ENCODE measurements around the gene PCDHB3. TPM values are rescaled to one million over a fixed set of nuclear protein-coding genes. Genes with fewer than 3 reads are reported as not detected.
"Not testable (repeated sequence)": the region's sequence is repeated elsewhere in the genome, so short reads cannot be mapped to it uniquely, and the experiment has no call there.

PCDHB3 gene
- total RNA-seq, 1 donor from 2014 or later: 0.20 TPM

GRCh38 chr5:141135718-141136266 lies 35.5 kb downstream of the PCDHB3 start:
- DNase-seq (ENCODE audit: low read depth, low spot score): no peak

DNA sequence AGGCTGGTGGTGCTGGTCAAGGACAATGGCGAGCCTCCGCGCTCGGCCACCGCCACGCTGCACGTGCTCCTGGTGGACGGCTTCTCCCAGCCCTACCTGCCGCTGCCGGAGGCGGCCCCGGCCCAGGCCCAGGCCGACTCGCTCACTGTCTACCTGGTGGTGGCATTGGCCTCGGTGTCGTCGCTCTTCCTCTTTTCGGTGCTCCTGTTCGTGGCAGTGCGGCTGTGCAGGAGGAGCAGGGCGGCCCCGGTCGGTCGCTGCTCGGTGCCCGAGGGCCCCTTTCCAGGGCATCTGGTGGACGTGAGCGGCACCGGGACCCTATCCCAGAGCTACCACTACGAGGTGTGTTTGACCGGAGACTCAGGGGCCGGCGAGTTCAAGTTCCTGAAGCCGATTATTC lies 37.1 kb downstream of the PCDHB3 start:
- not testable (repeated sequence) for DNase-seq (ENCODE audit: low read depth, low spot score)

DNA sequence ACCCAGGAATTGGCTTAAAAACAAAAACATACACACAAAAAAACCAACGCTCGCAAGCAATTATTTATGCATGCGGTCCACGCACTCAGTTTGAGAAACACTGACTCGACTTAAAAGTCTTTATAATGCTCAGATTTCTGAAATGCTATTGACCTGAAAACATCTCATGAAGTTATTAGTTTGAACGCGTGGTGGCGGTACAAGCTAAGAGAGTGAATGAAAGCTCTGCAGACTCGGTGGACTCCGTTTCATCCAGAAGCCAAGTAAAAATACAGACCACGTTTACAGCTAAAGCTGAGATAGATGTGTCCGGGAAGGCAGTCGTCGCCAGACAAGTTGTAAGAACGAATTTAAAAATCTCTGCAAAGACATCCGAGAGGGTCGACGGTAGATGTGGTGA lies 49.5 kb downstream of the PCDHB3 start, which contains the start of gene PCDHB6:
Gene PCDHB6 (plus strand): TSS at position 246 of the 400 bp plus-strand sequence. CDS start 201 bp downstream, outside the sequence.
- no peak for DNase-seq (ENCODE audit: low read depth, low spot score)

DNA sequence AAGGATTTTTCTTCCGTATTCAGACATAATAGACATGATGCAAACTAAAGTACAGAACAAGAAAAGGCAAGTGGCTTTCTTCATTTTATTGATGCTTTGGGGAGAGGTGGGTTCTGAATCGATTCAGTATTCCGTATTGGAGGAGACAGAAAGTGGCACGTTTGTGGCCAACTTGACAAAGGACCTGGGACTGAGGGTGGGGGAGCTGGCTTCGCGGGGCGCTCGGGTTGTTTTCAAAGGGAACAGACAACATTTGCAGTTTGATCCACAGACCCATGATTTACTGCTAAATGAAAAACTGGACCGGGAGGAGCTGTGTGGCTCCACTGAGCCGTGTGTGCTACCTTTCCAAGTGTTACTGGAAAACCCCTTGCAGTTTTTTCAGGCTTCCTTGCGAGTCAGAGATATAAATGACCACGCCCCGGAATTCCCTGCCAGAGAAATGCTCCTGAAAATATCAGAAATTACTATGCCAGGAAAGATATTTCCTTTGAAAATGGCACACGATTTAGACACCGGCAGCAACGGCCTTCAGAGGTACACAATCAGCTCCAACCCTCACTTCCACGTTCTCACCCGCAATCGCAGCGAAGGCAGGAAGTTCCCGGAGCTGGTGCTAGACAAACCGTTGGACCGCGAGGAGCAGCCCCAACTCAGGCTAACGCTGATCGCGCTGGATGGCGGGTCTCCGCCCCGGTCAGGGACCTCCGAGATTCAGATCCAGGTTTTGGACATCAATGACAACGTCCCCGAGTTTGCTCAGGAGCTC lies 50.1 kb downstream of the PCDHB3 start:
- DNase-seq (ENCODE audit: low read depth, low spot score): no peak

DNA sequence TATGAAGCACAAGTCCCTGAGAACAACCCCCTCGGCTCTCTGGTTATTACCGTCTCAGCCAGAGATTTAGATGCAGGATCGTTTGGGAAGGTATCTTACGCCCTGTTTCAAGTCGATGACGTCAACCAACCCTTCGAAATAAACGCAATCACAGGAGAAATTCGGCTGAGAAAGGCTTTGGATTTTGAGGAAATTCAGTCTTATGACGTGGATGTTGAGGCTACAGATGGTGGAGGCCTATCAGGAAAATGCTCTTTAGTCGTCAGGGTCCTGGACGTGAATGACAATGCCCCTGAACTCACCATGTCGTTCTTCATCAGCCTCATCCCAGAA lies 50.7 kb downstream of the PCDHB3 start:
- DNase-seq (ENCODE audit: low read depth, low spot score): no peak

DNA sequence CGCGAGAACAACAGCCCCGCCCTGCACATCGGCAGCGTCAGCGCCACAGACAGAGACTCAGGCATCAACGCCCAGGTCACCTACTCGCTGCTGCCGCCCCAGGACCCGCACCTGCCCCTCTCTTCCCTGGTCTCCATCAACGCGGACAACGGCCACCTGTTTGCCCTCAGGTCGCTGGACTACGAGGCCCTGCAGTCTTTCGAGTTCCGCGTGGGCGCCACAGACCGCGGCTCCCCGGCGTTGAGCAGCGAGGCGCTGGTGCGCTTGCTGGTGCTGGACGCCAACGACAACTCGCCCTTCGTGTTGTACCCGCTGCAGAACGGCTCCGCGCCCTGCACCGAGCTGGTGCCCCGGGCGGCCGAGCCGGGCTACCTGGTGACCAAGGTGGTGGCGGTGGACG lies 51.4 kb downstream of the PCDHB3 start:
- DNase-seq (ENCODE audit: low read depth, low spot score): not testable (repeated sequence)

- DNase-seq (ENCODE audit: low read depth, low spot score): not testable (repeated sequence)
Observed at GRCh38 chr5:141152096-141152495, 51.8 kb downstream of the PCDHB3 start.

Other genes with a start within 250 kb of the PCDHB3 start
- gene PCDHA10, start 244.6 kb upstream of the PCDHB3 start, total RNA-seq: 0.07 and 0.35 TPM in 2 replicates
- 0.04 and 0.07 TPM in 2 replicates for gene PCDHA11, start 231.5 kb upstream of the PCDHB3 start, total RNA-seq
- 0.07 TPM in 1 of 2 replicates, not detected in the other for gene PCDHA12, start 225.2 kb upstream of the PCDHB3 start, total RNA-seq
- gene PCDHA13, start 218.3 kb upstream of the PCDHB3 start, total RNA-seq: under 0.01 and 0.04 TPM in 2 replicates
- gene PCDHAC1, start 174.2 kb upstream of the PCDHB3 start, total RNA-seq: 0.07 TPM in 2 replicates
- 2.0 and 2.5 TPM in 2 replicates for gene PCDHAC2, start 134.0 kb upstream of the PCDHB3 start, total RNA-seq
- not detected in 2 replicates for gene PCDHB1, start 49.1 kb upstream of the PCDHB3 start, total RNA-seq
- gene PCDHB2, start 5.9 kb upstream of the PCDHB3 start, total RNA-seq: 1.4 and 2.9 TPM in 2 replicates
- 0.04 and 0.07 TPM in 2 replicates for gene PCDHB4, start 21.3 kb downstream of the PCDHB3 start, total RNA-seq
- gene PCDHB5, start 34.7 kb downstream of the PCDHB3 start, total RNA-seq: 0.39 and 0.53 TPM in 2 replicates
- 0.04 and 0.07 TPM in 2 replicates for gene PCDHB6, start 49.6 kb downstream of the PCDHB3 start, total RNA-seq
- 0.28 and 0.40 TPM in 2 replicates for gene PCDHB7, start 72.2 kb downstream of the PCDHB3 start, total RNA-seq
- gene PCDHB8, start 77.3 kb downstream of the PCDHB3 start, total RNA-seq: 0.04 and 0.07 TPM in 2 replicates
- under 0.01 and 0.13 TPM in 2 replicates for gene PCDHB16, start 81.9 kb downstream of the PCDHB3 start, total RNA-seq
- gene PCDHB9, start 86.7 kb downstream of the PCDHB3 start, total RNA-seq: 0.04 and 0.07 TPM in 2 replicates
- gene PCDHB10, start 91.9 kb downstream of the PCDHB3 start, total RNA-seq: 0.33 and 0.46 TPM in 2 replicates
- gene PCDHB11, start 99.2 kb downstream of the PCDHB3 start, total RNA-seq: 0.13 and 0.25 TPM in 2 replicates
- 0.21 and 0.33 TPM in 2 replicates for gene PCDHB12, start 108.2 kb downstream of the PCDHB3 start, total RNA-seq
- 0.33 and 0.99 TPM in 2 replicates for gene PCDHB13, start 113.4 kb downstream of the PCDHB3 start, total RNA-seq
- 0.53 and 0.78 TPM in 2 replicates for gene PCDHB14, start 122.9 kb downstream of the PCDHB3 start, total RNA-seq
- gene PCDHB15, start 144.9 kb downstream of the PCDHB3 start, total RNA-seq: 0.26 and 0.95 TPM in 2 replicates
- 0.13 and 0.32 TPM in 2 replicates for gene SLC25A2, start 203.6 kb downstream of the PCDHB3 start, total RNA-seq
- 70.7 and 109 TPM in 2 replicates for gene TAF7, start 220.3 kb downstream of the PCDHB3 start, total RNA-seq
- gene PCDHGA1, start 230.0 kb downstream of the PCDHB3 start, total RNA-seq: 0.20 and 0.28 TPM in 2 replicates
- 0.79 and 0.92 TPM in 2 replicates for gene PCDHGA2, start 238.3 kb downstream of the PCDHB3 start, total RNA-seq
- 0.21 and 0.26 TPM in 2 replicates for gene PCDHGA3, start 243.4 kb downstream of the PCDHB3 start, total RNA-seq
- 0.59 and 0.63 TPM in 2 replicates for gene PCDHGB1, start 249.6 kb downstream of the PCDHB3 start, total RNA-seq

Data from pulmonary artery endothelial cell (primary cell).